ENCODE data around the gene ABHD15. TPM values are rescaled to one million over a fixed set of nuclear protein-coding genes. Genes with fewer than 3 reads are reported as not detected.
A peak's percentile ranks its signal among the peaks of the same experiment; 100 is the strongest.

ABHD15 gene
- total RNA-seq, 1 experiment from 2014 or later, result 6.2 TPM

GRCh38 chr17:29544066-29544465, 22.8 kb downstream of the ABHD15 start:
- no peak for DNase-seq (ENCODE audit: low spot score)

- DNase-seq (ENCODE audit: low spot score), result no peak
These were observed 32.9 kb downstream of the ABHD15 start for GRCh38 chr17:29533976-29534375.

GRCh38 chr17:29526322-29526721, 40.5 kb downstream of the ABHD15 start:
- DNase-seq (ENCODE audit: low spot score), result peak; percentile 7

GRCh38 chr17:29524692-29525091, 42.1 kb downstream of the ABHD15 start:
- DNase-seq (ENCODE audit: low spot score), result no peak

- DNase-seq (ENCODE audit: low spot score), result no peak
These were observed 48.5 kb downstream of the ABHD15 start for GRCh38 chr17:29518359-29518758.

GRCh38 chr17:29514792-29515191, 52.0 kb downstream of the ABHD15 start:
- DNase-seq (ENCODE audit: low spot score), result no peak

- no peak for DNase-seq (ENCODE audit: low spot score)
These were observed 55.9 kb downstream of the ABHD15 start for GRCh38 chr17:29510953-29511352.

Other genes with a start within 250 kb of the ABHD15 start
- 16.0 and 23.9 TPM in 2 replicates for gene TAOK1, start 176.7 kb downstream of the ABHD15 start, total RNA-seq (2014; rRNA removed; shearing (Covaris generic))
- 16.0 and 23.3 TPM in 2 replicates for gene TP53I13, start 1.7 kb upstream of the ABHD15 start, total RNA-seq (2014; rRNA removed; shearing (Covaris generic))
- 10.8 and 11.7 TPM in 2 replicates for gene GIT1, start 22.6 kb upstream of the ABHD15 start, total RNA-seq (2014; rRNA removed; shearing (Covaris generic))
- 2.9 and 3.8 TPM in 2 replicates for gene ANKRD13B, start 26.1 kb upstream of the ABHD15 start, total RNA-seq (2014; rRNA removed; shearing (Covaris generic))
- gene CORO6, start 55.9 kb upstream of the ABHD15 start, total RNA-seq (2014; rRNA removed; shearing (Covaris generic)), result 0.14 and 1.2 TPM in 2 replicates